Dermis blood vessel endothelial cell (primary cell): ENCODE measurements around the gene PRR27. TPM values are rescaled to one million over a fixed set of nuclear protein-coding genes. Genes with fewer than 3 reads are reported as not detected.

Source experiments
- DNase-seq: peaks from one replicate; pipeline ENCODE4 v3.0.0; 2010
- total RNA-seq: library from RNA; depleted of rRNA; stranded (reverse); fragments of >200 nt; gene quantifications from 2 replicates; pipeline ENCODE4 v1.2.3, GENCODE V29; 2014

PRR27 gene
- total RNA-seq, result not detected in 2 replicates

DNA sequence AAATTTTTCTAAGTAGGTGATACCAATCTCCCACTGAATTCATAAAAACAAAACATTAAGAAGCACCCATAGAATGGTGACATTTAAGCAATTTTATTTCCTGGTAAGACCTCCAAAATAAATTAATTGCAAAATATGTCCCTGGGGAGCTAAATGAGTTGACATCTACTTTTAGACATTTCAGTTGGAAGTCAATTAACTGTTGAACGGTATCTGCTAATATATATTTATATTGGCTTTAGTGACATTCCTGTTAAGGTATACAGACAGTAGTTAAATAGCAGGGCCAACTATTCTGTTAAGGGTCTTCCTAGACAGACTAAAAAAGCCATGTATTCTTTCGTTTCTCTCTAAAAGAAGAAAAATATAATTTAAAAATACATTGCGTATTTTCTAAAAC, at the start of gene PRR27:
Gene PRR27, plus strand, starts transcription at position 301 of the 400 bp plus-strand sequence. CDS start 139 bp downstream, outside the sequence.
- no peak for DNase-seq

DNA sequence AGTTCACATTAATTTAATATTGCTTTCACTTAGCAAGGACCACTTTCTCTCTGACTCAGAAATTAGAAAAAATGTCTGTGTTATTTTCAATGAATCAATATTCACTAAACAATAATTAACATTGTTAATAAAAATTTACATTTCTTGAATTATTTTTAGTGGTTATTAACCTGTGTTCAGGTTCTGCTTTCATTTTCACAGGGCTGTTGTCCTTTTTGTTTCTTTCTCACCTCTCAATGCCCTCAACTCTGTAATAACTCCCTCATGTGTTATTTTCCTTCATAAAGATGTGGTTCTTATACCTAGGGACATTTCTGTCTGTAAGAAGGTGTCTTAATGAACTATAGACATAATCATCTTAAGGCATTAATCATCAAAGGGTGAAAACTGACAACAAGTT, 43.1 kb upstream of the PRR27 start:
- DNase-seq, result no peak

DNA sequence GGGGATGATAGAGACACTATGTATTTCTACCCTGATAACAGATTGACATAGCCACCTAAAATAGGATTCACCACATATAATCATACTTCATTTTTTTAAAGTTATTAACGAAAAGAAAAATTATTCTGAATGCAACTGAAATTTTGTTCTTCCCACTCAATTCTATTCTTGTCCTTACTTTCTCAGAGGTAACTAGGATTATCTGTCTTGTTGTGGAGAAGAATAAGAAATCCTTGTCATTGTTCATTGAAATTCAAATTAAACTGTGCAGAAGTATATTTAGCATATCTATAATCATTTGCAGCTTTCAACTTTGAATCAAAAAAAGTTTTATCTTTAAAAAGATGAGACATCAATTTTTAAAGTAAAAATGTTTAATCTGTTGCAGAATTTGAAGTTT, 40.4 kb upstream of the PRR27 start:
- no peak for DNase-seq

DNA sequence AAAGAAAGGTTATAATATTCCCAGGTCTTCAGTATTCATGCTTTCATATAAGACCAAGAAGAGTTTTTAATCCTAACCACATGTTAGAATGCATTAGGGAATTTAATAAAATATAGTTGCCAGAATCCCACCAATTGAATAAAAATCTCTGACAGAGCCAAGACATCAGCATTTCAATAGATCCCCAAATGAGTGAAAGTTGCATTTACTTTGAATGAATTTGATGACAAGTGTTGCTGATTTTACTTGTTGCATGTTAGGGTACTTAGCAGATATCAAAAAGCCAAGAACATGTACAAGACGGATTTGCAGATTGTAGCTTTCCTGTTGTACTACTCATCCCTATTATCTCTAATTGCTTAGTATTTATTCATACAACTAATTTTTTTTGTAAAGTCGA, 39.9 kb upstream of the PRR27 start:
- DNase-seq, result no peak

DNA sequence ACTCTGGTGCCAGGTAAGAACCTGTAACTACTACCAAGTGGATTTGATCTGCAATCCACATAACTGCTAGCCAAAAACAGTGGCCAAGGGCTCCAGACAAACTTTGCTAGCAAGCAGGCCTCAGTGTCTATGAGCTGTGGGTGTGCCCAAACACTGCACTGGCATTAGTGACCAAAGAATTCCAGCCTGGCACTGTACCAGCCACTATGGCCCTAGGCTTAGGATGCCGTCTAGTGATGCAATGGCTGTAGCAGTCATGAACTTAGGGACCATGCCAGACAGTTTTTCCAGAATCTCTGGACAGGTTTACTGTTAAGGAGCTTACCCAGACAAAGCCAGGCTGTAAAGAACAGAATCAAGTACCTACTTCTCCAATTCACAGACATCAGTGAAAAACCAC, 33.7 kb upstream of the PRR27 start:
- no peak for DNase-seq

DNA sequence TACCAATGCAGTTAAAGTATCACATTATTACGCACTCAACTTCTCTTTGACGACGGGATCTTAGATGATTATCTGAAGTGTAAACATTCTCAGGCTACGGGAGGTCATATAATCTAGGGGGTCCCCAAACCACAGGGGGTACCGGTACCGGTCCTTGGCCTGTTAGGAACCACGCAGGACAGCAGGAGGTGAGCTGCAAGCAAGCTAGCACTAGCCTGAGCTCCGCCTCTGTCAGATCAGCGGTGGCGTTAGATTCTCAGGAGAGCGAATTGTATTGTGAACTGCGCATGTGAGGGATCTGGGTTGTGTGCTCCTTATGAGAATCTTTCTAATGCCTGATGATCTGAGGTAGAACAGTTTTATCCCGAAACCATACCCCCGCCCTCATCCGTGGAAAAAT, 20.6 kb upstream of the PRR27 start:
- DNase-seq, result no peak

DNA sequence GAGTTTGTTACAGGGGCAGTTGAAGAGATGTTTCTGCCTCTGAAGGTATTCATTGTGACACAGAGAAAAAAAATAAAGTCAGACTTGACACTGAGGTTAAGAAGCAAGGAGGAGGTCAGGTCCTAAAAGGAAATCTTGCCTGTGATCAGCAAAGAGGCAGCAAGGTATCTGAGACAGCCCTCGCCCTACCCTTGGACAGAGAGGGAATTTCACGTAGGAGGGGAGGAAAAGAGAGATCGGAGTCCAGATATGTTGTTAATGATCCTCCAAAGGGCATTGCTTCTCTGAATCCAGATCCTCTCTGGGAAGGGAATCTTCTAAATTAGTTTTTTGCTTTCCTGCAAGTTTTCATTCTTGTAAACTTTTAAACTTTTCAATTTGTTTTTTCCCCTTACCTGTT, 15.3 kb upstream of the PRR27 start:
- DNase-seq, result no peak

DNA sequence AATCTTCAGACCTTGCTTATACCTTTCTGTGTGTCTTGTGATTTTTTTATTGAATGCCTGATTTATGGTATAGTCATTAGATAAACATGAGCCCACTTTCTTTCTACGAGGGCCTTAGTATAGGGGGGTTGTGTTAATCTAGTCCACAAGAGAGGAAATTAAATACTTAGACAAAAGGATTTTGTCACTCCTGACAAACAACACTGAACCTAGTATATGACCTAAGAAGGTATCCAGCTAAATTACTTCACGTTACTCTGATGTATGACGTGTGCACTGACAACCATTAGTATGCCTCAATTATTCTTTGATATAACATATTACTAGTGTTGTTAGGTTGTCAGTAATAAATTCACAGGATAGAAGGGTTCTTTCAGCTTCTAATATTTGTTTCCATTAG, 2.8 kb upstream of the PRR27 start:
- no peak for DNase-seq

DNA sequence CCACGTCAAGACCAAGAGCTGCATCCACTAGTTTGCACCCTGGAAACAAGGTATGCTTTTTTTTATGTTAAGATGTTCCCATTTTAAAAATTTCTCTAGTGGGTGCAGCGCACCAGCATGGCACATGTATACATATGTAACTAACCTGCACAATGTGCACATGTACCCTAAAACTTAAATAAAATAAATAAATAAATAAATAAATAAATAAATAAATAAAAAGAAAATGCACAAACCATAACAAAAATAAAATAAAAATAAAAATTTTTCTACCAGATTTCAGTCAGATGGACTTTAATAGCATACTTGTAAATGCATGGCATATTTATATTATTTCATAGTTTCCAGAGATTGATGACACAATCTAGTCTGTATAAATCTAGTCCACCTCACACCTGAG, 1.9 kb upstream of the PRR27 start:
- DNase-seq, result no peak

DNA sequence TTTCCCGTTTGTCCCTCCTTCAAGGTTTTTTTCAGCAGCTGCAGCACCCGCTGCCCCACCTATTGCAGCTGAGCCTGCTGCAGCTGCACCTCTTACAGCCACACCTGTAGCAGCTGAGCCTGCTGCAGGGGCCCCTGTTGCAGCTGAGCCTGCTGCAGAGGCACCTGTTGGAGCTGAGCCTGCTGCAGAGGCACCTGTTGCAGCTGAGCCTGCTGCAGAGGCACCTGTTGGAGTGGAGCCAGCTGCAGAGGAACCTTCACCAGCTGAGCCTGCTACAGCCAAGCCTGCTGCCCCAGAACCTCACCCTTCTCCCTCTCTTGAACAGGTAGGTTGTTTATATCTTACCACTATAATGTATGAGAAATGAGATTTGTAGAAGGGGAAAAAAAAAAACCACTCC, 4.5 kb downstream of the PRR27 start:
- DNase-seq, result no peak

DNA sequence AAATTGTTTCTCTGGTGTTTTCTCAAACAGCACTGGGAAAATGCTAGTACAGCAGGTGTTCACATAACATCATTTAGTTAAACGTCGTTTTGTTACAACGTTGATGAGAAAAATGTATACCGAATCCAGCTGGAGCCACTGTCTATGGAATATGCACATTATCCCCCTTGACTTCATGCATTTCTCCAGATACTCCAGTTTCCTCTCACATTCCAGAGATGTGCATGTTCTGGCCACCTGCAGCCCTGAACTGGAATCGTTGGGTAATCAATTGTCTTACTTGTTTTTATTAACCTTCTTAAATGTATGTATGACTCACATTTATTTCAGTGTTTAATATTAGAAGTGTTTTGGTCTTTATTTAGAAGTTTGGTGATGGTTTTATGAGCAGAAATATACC, 23.1 kb downstream of the PRR27 start:
- DNase-seq, result no peak

DNA sequence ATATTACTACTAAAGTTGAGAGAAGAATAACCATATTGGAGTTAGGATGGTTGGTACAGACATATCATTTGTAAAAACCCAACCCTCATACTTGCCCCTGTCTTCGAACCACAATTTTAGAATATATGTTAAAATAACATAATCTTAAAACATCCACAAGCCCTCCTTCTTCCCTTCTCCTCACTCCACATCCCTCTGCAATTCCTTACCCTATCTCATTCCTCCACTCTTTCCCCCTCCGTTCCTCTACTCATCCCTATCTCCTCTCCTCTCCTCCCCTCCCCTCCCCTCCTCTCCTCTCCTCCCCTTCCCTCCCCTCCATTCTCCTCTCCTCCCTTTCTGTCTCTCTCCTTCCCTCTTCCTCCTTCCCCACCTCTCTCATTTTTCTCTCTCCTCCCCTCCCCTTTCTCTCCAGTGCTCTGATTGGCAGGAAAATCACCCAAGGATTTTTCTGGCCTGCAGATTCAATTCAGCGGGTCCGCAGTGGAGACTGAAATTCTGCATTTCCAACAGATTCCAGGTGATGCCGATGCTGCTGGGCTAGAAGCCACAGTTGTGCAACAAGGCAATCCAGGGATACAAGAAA, 24.1 kb downstream of the PRR27 start:
- DNase-seq, result no peak

DNA sequence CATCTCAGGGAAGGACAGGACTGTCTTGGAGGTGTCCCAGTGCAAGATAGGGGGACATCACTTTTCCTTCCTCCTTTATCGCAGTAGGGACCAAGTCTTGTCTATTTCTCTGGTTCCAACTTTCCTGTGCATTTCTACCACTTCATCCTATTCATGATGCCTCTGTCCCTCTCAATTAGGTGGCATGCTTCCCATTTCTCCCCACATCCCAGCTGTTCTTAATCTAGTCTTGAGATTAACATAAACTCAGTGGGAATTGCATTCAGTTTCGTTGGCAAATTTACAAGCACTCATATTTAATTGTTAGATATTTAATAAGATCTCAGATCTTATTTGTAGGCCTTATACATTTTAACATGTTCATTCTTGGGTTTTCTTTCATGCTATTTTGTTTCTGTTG, 25.8 kb downstream of the PRR27 start:
- DNase-seq, result no peak

DNA sequence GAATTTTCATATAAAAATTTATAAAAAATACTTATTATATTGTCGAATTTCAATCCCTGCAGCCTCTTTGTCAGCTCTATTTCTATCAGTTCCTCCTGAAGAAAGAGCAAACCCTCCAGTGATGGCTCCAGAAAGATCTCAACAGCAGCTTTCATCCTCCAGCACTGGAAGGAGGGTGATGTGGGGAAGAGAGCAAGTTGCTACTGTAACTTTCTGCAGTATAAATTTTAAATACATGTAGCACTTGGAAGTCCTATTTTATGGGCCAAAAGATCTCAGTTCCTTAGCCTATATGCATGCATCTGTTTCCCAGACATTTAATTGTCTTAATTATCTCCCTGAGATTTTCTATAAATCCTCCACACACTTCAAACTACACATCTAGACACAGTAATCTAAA, 27.8 kb downstream of the PRR27 start:
- no peak for DNase-seq

DNA sequence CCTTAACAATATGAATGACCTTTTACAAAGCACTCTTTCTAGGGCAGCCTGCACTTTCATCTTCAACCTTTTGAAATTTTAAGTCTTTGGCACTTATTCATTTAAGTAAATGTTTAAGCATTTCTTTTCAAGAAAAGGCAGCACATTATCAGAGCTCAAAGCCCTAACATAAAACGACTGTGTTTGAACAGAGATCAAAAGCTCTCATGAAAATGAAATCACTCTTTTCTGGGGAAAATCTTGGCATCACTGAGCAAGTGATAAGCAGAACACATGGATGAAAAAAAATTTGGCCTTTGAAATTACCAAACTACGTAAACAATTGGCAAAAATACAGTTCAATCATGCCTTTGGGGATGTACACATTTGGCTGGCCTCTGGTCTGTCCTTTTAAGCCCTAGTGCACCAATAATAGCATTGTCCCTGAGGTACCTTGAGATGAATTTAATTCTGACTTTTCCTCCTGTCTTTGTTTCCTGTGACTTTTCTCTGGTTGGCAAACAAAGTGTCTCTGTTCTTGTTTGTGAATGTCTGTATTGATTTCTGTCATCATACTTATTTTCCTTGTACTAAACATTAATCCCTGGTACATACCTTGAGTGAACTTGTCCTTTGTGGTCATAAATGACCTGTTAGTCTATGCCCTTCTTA, 28.6 kb downstream of the PRR27 start:
- no peak for DNase-seq

DNA sequence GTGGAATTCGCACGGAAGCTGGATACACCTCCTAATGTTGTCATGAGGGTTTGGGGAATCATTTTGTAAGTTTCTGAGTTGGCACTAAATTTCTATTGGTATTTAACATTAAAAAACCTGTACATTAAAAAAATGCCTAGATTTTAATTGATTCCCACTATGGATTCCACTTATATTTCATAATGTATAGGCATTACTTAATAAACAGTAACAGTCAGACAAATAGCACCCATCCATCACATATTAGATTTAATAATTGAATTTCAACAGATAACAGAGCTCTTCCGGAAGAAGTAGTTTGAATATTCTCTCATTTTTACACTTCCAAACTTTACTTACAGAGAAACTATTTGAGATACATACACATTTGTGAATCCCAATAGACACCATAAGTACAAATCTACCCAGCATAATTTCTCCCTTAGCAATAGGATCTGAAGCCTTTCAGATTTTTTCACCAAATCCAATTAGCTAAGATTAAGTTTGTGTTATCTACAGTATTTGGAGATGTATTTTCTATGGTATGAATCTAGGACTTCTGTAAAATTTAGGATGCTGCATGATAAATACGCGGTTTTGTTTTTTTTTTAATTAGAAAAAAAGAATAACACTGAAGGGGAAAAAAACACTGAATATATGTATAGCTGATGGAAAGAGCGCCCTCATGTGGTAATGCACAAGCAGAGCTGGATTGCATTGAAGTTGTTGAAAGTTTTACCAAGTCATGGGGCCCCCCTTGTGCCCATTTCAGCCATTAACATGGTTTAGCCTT, 29.3 kb downstream of the PRR27 start:
- DNase-seq, result peak; percentile 61

DNA sequence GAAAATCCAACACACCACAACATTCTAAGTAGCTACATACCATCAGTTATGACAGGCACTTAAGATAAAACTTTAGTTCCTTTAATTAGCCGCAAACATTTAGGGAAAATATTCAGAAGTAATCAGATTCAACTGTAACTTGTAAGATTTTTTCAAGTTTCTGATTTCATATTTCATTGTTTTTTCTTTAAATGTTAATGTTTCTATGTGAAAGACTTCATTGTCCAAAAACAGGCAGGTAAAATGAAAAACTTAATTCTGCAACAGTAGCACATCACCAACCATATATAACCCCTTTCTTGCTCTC, 29.9 kb downstream of the PRR27 start:
- no peak for DNase-seq

DNA sequence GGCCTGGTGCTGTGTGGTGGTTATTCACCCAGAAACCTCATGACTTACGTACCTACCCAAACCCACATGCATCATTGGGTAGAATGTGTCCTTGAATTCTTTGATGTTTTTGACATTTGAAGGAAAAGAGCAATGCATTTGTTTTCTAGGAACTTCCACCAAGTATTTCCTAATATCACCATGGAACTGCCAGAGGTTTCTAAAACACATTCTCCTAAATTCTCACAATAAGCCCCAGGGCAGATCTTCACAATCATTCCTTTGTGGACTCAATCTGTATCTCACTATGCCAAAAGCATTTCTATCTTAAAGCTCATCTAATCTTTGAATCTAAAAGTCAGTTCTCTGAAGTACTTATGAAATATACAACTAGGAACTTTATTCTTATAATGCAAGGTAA, 33.2 kb downstream of the PRR27 start:
- DNase-seq, result no peak

DNA sequence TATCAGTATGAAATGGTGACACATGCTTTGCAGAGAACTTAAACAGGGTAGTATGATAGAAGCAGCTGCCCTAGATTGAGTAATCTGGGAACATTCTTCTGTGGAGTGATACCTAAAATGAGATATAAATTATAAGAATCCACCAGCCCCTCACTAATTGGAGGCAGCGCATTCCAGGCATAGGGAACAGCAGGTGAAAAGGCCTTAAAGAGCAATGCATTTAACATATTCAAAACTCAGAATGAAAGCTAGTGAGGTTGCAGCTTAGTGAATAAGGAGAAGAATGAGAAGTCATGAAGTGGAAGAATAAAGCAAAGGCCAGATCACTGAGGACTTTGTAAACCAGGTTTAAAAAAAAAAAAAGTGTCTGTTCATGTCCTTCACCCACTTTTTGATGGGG, 36.5 kb downstream of the PRR27 start:
- no peak for DNase-seq

DNA sequence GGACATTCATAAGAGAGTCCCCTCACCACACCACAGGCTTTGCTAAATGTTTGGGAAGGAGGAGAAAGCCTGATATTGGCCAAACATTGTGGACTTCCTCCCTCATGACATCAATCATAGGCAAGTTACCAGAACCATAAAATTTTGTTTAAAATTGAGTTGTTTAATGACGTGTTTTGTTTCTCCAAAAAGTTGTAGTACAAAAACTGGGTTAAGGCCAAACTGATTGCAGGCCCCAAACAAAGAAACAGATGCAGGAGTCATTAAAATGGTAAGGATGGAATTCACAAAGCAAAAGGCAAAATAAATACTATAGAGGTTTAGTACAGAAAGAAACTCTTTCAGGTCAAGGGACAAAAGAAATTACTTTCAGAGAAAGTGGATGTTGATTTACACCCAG, 37.6 kb downstream of the PRR27 start:
- DNase-seq, result no peak

DNA sequence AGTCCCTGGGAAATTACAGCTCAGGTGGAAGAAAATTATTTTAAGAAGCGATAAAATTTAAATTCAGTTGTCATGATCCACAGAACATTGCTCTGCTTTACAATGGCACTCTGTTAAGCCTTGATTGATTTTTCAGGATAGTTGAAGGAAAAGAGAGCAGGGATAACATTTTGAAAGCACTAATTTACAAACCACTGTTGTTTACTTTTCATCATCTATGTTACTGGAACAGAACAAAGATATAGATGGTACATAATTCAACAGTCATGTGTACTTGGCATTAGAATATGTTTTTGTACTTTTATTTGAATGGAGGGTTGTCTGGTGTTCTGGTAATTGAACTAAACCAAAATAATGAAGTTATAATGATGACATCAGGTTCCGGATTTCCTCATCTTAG, 38.9 kb downstream of the PRR27 start:
- no peak for DNase-seq

DNA sequence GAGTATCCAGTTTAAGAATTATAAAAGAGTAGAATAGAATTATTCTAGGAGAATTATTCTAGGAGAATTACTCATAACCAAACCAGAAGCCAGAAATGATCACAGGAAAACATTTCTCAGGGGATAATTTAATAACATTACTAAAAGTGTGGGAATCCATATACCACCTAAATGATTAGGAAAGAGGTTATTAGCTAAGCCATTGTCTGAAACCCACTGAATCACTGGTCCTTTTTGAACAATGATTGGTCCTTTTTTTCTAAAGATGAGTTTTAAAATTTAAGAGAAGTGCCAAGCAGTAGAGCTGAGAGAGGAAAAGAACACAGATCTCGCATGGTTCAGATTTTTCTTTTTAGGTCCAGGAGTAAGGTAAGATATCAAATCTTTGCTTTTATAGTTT, 41.4 kb downstream of the PRR27 start, which contains the start of gene ODAM:
Gene ODAM, plus strand, starts transcription at position 301 of the 400 bp plus-strand sequence. CDS start 819 bp downstream, outside the sequence.
- no peak for DNase-seq

DNA sequence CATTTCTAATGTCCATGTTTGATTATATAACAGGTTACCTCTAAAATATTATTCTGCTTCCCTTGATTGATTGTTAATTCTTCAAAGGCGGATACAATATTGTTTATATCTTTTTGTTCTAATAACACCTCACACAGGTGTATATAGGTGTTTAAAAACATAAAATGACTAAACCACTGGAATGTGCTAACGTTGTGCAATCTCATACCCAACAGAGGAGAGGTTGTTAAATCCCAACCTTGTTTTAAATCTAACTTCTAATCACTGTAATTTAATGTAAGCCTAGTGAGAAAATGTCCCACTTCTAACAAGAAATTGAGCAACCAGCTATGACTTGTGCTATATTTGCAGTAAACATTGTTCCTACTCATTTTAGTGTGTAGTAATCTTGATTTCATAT, 42.8 kb downstream of the PRR27 start:
- no peak for DNase-seq

DNA sequence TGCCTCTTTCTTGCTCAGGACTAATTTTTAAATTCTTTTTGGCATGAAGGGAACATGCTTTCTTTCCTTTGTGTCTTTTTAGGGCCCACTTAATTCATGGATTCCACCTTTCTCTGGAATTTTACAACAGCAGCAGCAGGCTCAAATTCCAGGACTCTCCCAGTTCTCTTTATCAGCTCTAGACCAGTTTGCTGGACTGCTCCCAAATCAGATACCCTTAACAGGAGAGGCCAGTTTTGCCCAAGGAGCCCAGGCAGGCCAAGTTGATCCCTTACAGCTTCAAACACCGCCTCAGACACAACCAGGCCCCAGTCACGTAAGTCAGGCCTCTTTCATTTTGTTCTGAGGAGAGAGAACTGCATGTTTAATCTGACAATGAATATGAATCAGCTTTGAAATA, 43.8 kb downstream of the PRR27 start:
- no peak for DNase-seq
